ENCODE data around the gene CACNB1.

GRCh38 chr17:39181303-39181702 is 16.2 kb downstream of the CACNB1 start:
- TF ChIP-seq PATZ1 (CRISPR knock-in tag; IDR thresholded peaks at IDR 0.05; ENCODE audit: borderline replicate concordance): no peak
- no peak for TF ChIP-seq CSDC2 (CRISPR knock-in tag; IDR thresholded peaks at IDR 0.05)
- no peak for TF ChIP-seq OSR1 (CRISPR knock-in tag; IDR thresholded peaks at IDR 0.05)
- no peak for TF ChIP-seq ARNTL (CRISPR knock-in tag; IDR thresholded peaks at IDR 0.05; ENCODE audit: borderline replicate concordance, low read depth)
- TF ChIP-seq PPARA (CRISPR knock-in tag; IDR thresholded peaks at IDR 0.05; ENCODE audit: borderline replicate concordance): no peak
- TF ChIP-seq ZC3H10 (CRISPR knock-in tag; IDR thresholded peaks at IDR 0.05): no peak
- no peak for TF ChIP-seq ZNF70 (CRISPR knock-in tag; IDR thresholded peaks at IDR 0.05)
- no peak for TF ChIP-seq GLIS3 (CRISPR knock-in tag; IDR thresholded peaks at IDR 0.05)
- no peak for TF ChIP-seq ZFP3 (CRISPR knock-in tag; IDR thresholded peaks at IDR 0.05)
- TF ChIP-seq ZNF565 (CRISPR knock-in tag; conservative IDR thresholded peaks at IDR 0.05; ENCODE audit: low read depth): no peak
- TF ChIP-seq RARB (CRISPR knock-in tag; IDR thresholded peaks at IDR 0.05): no peak
- no peak for TF ChIP-seq TOX (CRISPR knock-in tag; IDR thresholded peaks at IDR 0.05; ENCODE audit: borderline replicate concordance)
- TF ChIP-seq CREB5 (CRISPR knock-in tag; IDR thresholded peaks at IDR 0.05; ENCODE audit: low read depth): no peak

Measured in SK-N-SH treated with all-trans-retinoic acid at 6 μM for 48 hours (cell line).